Immature natural killer cell (primary cell): ENCODE measurements around the gene CCDC186. TPM values are rescaled to one million over a fixed set of nuclear protein-coding genes. Genes with fewer than 3 reads are reported as not detected.
A peak's percentile ranks its signal among the peaks of the same experiment; 100 is the strongest.

Experiments used
- DNase-seq, 3 donors: peaks; one replicate each; pipeline ENCODE4 v3.0.0; 2022; ENCODE audit warnings: mixed read lengths in 1 of 3
- H3K27ac Mint-ChIP-seq, 6 donors: one replicate each; pipeline ENCODE4 v1.8.0; 2020; ENCODE audit warnings: mixed read lengths in 6 of 6, mild to moderate bottlenecking in 5 of 6, inconsistent platforms in 4 of 6, moderate library complexity in 3 of 6
- H3K27me3 Mint-ChIP-seq, 3 donors: one replicate each; pipeline ENCODE4 v1.8.0; 2020 to 2021; ENCODE audit warnings: low read depth in 3 of 3, mild to moderate bottlenecking in 3 of 3, mixed read lengths in 3 of 3, moderate library complexity in 3 of 3, inconsistent platforms in 1 of 3
- H3K36me3 Mint-ChIP-seq, 3 donors: one replicate each; pipeline ENCODE4 v1.8.0; 2020; ENCODE audit warnings: mixed read lengths in 3 of 3, inconsistent platforms in 2 of 3, mild to moderate bottlenecking in 2 of 3
- H3K4me1 Mint-ChIP-seq, 2 donors: one replicate each; pipeline ENCODE4 v1.8.0; 2020; ENCODE audit warnings: inconsistent platforms in 2 of 2, mild to moderate bottlenecking in 2 of 2, mixed read lengths in 2 of 2, moderate library complexity in 1 of 2
- H3K4me3 Mint-ChIP-seq, 5 donors: one replicate each; pipeline ENCODE4 v1.8.0; 2020; ENCODE audit warnings: mild to moderate bottlenecking in 5 of 5, mixed read lengths in 5 of 5, inconsistent platforms in 3 of 5, moderate library complexity in 3 of 5
- H3K9me3 Mint-ChIP-seq, 6 donors: one replicate each; pipeline ENCODE4 v1.8.0; 2020; ENCODE audit warnings: mild to moderate bottlenecking in 6 of 6, mixed read lengths in 6 of 6, inconsistent platforms in 4 of 6, moderate library complexity in 3 of 6
- polyA plus RNA-seq, 3 donors: library from polyadenylated mRNA; unstranded; fragments of 300-500 nt; fragmentation: Illumina TruSeq; gene quantifications; one replicate each; pipeline ENCODE4 v1.2.3, GENCODE V29; 2021

CCDC186 gene
- polyA plus RNA-seq, 3 donors from 2014 or later, result 18.2 to 24.3 (median 20.0) TPM

DNA sequence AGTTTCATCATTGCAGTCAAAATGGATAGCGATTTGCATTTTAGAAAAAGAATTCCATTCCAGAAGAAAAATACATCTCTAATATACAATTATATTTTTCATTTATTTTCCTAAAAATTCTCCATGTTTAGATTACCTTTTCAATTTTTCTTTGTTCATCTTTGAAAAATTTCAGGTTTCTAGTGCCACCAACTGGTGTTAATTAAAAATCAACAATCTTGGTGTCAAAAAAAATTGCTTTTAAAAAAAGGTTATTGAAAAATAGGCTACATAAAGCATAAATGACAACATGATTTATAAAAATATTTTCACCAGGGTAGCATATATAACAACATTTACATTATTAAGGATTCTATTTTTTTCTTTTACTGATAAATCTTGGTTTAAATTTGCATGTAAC, 53.0 kb downstream of the CCDC186 start:
- Mint-ChIP-seq H3K36me3 (peaks cover 7 to 39% (median 28%) of the 10 kb centered on the region in 3 donors), H3K27ac (no peak overlapping the region), H3K9me3 (no peaks in the 10 kb centered on the region), H3K4me1 (no peaks in the 10 kb centered on the region), H3K27me3 (peaks cover 0 to 4% (median 0%) of the 10 kb centered on the region in 3 donors), H3K4me3 (no peak overlapping the region)
- DNase-seq, result no peak

DNA sequence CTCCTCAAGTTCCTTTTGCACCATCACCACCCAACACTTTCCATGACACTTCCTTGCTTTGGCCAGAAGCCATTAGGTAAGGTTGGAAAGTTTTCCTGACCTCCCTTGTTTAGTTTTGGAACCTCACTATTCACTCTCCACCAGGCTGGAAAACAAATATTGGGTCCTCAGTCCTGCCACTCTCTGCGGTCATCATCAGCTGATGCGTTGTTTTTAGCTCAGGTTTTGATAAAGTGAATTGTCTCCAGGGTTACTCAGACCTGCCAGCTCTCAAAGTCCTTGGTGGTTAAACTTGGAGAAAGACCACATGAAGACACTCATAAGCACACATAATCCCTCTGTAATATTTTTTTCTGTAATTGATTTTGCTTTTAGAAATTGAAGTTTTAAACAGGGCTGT, 55.5 kb downstream of the CCDC186 start:
- H3K27me3 Mint-ChIP-seq, result peaks cover 0 to 4% (median 2%) of the 10 kb centered on the region in 3 donors
- H3K4me3 Mint-ChIP-seq, result no peak overlapping the region
- H3K27ac Mint-ChIP-seq, result no peak overlapping the region
- DNase-seq, result no peak
- no peaks in the 10 kb centered on the region for H3K9me3 Mint-ChIP-seq
- H3K4me1 Mint-ChIP-seq, result no peaks in the 10 kb centered on the region
- peaks cover 5 to 24% (median 18%) of the 10 kb centered on the region in 3 donors for H3K36me3 Mint-ChIP-seq

- no peaks in the 10 kb centered on the region for H3K4me1 Mint-ChIP-seq
- H3K9me3 Mint-ChIP-seq, result no peaks in the 10 kb centered on the region
- H3K27ac Mint-ChIP-seq, result no peak overlapping the region
- H3K36me3 Mint-ChIP-seq, result peaks cover 5 to 21% (median 16%) of the 10 kb centered on the region in 3 donors
- no peak for DNase-seq
- H3K27me3 Mint-ChIP-seq, result peaks cover 0 to 4% (median 2%) of the 10 kb centered on the region in 3 donors
- no peak overlapping the region for H3K4me3 Mint-ChIP-seq
These were observed 56.3 kb downstream of the CCDC186 start for GRCh38 chr10:114117728-114118127.

GRCh38 chr10:114115661-114116445, 58.1 kb downstream of the CCDC186 start:
- H3K4me3 Mint-ChIP-seq, result no peak overlapping the region
- peaks cover 0 to 16% (median 16%) of the 10 kb centered on the region in 3 donors for H3K36me3 Mint-ChIP-seq
- H3K9me3 Mint-ChIP-seq, result no peaks in the 10 kb centered on the region
- H3K4me1 Mint-ChIP-seq, result no peaks in the 10 kb centered on the region
- H3K27me3 Mint-ChIP-seq, result peaks cover 0 to 10% (median 2%) of the 10 kb centered on the region in 3 donors
- H3K27ac Mint-ChIP-seq, result no peak overlapping the region
- DNase-seq, result no peak

DNA sequence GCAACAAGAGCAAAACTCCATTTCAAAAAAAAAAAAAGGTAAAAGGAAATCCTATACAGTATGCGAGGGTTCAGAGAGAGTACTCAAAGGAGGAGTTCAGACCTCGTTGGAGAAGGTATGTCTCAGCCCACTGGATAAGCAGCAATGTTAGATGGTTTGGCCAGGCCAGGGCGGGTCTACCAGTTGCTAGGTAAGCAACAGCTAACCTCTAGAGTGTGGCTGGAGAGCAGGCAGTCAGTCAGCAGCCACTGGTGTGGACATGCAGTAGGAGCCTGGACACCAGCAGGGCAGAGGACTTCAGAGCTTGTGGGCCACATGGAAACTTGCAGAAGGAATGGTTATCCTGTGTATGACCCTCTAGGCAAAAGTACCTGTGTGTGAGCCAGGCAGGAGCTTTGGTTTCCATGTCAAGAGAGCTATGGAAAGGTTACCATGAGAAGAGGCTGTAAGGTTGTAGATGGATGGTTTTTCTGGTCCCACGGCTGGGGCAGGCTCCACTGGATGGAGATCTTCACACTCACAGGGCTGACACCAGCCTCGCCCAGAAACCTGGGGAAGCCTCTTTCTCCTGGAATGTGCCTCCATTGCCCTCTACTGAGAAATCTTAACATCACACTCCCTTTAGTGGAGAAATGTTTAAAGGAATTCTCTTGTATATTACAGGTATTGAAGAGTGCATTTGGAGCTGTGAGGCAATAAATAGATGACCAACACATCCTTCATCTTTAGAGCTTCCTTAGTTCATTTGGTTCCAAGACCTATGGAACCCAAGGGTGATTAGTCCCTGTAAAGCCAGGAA, 63.6 kb downstream of the CCDC186 start:
- no peak for DNase-seq
- Mint-ChIP-seq H3K4me1 (no peaks in the 10 kb centered on the region), H3K27me3 (peaks cover 0 to 9% (median 2%) of the 10 kb centered on the region in 3 donors), H3K27ac (no peak overlapping the region), H3K36me3 (no peaks in the 10 kb centered on the region), H3K4me3 (no peak overlapping the region), H3K9me3 (no peaks in the 10 kb centered on the region)

GRCh38 chr10:114103284-114103683, 70.7 kb downstream of the CCDC186 start:
- Mint-ChIP-seq H3K4me1 (peaks cover 33 to 38% of the 10 kb centered on the region in 2 donors), H3K4me3 (no peak overlapping the region), H3K36me3 (no peaks in the 10 kb centered on the region), H3K27ac (no peak overlapping the region), H3K27me3 (peaks cover 3 to 11% (median 6%) of the 10 kb centered on the region in 3 donors), H3K9me3 (no peaks in the 10 kb centered on the region)
- DNase-seq, result peak; percentile 16 to 40 (median 34)

DNA sequence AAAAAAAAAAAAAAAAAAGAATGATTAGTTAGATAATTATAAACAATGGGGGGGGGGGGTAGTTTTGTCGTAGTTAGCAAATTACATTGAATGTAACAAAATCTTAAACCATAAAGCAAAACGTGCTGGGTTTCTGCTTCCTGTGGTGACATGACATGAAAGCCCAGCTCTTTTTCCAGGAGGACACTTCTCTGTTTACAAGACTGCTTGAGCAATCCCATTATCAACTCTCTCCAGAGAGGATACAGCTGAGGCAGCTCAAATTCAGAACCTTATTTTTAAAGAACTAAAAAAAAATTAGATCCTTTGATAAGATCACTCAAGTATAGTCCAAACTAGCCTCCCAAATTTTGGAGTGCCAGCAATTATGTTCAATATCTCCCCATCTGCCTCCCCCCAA, 71.7 kb downstream of the CCDC186 start:
- H3K4me1 Mint-ChIP-seq, result peaks cover 44 to 47% of the 10 kb centered on the region in 2 donors
- H3K4me3 Mint-ChIP-seq, result no peak overlapping the region

GRCh38 chr10:114100848-114101741, 72.9 kb downstream of the CCDC186 start:
- peak in 1 of 3 donors; percentile 18 for DNase-seq
- Mint-ChIP-seq H3K9me3 (no peaks in the 10 kb centered on the region), H3K4me1 (peaks cover 55 to 58% of the 10 kb centered on the region in 2 donors), H3K4me3 (peak overlapping the region; percentile 59 to 86 (median 81)), H3K27ac (no peak overlapping the region), H3K27me3 (peaks cover 3 to 11% (median 6%) of the 10 kb centered on the region in 3 donors), H3K36me3 (no peaks in the 10 kb centered on the region)

More for the DNA sequence above, 71.7 kb downstream of the CCDC186 start:
- H3K36me3 Mint-ChIP-seq, result no peaks in the 10 kb centered on the region
- H3K9me3 Mint-ChIP-seq, result no peaks in the 10 kb centered on the region
- no peak for DNase-seq
- peaks cover 3 to 11% (median 6%) of the 10 kb centered on the region in 3 donors for H3K27me3 Mint-ChIP-seq
- no peak overlapping the region for H3K27ac Mint-ChIP-seq

DNA sequence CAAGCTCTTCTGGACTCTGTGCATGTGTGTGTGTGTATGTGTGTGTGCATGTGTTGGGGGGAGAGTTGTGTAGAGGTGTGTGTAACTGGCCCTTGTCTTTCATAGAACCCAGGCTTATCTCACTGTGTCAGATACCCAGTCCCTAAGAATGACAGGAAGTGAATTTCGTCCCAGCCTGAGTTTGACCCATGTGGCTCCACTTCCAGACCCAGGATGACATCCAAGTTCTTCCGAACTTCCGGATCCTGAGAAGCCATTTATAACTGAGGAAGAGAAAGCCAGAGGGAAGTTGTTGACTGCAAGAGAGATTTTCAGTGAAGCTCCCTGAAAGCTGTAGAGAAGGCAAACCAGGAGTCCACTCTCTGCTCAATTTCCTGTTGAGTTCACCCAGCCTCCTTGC, 77.1 kb downstream of the CCDC186 start:
- H3K27me3 Mint-ChIP-seq, result peaks cover 3 to 6% (median 5%) of the 10 kb centered on the region in 3 donors
- peaks cover 70 to 73% of the 10 kb centered on the region in 2 donors for H3K4me1 Mint-ChIP-seq
- H3K36me3 Mint-ChIP-seq, result no peaks in the 10 kb centered on the region
- H3K4me3 Mint-ChIP-seq, result peak overlapping the region; percentile 10 to 64 (median 46)
- DNase-seq, result no peak
- no peaks in the 10 kb centered on the region for H3K9me3 Mint-ChIP-seq
- peak overlapping the region in 1 of 6 donors; percentile 75 for H3K27ac Mint-ChIP-seq

DNA sequence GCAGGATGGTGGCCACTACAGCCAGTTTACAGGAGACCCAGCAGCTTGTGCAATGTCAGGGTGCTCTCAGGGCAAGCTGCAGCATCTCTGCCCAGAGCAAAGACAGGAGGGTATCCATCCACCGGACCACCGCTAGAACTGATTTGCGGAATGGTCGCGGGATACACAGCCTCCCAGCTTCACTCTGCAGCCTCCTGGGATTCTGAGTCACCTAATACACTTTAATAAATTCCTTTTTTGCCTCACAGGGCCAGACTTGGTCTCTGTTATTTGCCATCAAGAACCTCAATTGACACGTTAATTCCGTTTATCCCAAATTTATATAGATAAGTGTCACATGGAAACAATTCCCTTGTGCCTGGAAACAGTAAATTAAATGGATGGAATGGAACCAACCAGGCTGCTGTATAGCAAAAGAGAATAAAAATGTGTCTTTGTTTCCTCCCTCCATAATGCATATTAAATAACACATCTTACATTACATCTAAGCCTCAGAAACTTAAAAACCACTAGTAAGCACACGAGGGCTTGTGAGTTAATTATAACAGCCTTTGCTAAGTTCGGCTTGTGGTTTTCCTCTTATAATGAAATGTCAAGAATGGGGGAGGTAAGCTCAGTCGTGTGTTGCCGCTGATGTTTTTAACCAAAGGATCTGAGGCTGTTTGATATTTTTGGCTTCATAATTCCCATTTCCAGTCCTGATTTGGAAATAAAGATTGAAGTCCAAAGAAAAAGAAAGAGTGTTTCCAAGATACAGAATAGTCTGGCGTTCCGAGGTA, 78.3 kb downstream of the CCDC186 start:
- Mint-ChIP-seq H3K4me1 (peaks cover 61 to 62% of the 10 kb centered on the region in 2 donors), H3K36me3 (no peaks in the 10 kb centered on the region), H3K4me3 (peak overlapping the region; percentile 34 to 64 (median 55)), H3K27ac (peak overlapping the region in 4 of 6 donors; percentile 1 to 72 (median 52)), H3K9me3 (no peaks in the 10 kb centered on the region), H3K27me3 (peaks cover 0 to 6% (median 5%) of the 10 kb centered on the region in 3 donors)
- peak; percentile 14 to 51 (median 32) for DNase-seq

DNA sequence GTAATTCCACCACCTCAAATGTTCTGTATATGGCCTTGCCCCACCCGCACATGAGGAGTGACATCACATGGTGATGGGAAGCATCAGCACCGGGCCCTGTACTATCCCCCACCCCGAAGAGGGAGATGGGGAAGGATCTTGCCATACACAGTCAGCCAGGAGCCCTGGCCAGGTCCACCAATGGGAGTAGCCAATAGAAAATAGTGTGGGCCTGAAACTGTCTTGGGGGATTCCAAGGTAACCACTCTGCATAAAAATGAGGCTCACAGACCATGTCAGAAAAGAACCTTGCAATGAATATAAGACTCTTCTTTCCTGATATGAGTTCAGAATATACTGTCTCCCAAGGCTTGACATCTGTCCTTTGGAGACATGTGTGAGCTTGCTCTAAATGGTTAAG, 79.2 kb downstream of the CCDC186 start:
- Mint-ChIP-seq H3K4me1 (peaks cover 52 to 53% of the 10 kb centered on the region in 2 donors), H3K36me3 (no peaks in the 10 kb centered on the region), H3K27ac (peak overlapping the region in 4 of 6 donors; percentile 64 to 84 (median 69)), H3K27me3 (peaks cover 0 to 6% (median 1%) of the 10 kb centered on the region in 3 donors), H3K4me3 (peak overlapping the region in 2 of 5 donors; percentile 23 to 64), H3K9me3 (no peaks in the 10 kb centered on the region)
- DNase-seq, result no peak

DNA sequence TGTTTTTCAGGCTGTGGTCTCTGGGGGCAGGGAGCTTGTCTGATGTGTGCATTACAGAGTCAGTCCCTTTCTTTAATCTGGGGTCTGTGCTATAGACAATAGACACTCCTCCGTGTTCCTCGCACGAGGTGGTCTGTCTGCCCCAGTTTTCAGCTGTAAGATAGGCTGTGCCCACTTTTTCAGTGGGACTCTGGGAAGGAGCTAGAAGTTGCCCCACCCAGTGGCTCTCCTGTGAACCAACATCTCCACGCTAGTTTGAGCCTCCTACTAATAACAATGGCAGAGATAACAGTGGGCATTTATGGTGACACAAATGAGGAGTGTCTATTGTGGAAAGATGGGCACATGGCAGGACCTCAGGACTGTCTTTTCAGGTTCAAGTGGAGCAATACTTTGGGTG, 86.3 kb downstream of the CCDC186 start:
- Mint-ChIP-seq H3K9me3 (no peaks in the 10 kb centered on the region), H3K4me1 (no peaks in the 10 kb centered on the region), H3K27me3 (peaks cover 0 to 4% (median 3%) of the 10 kb centered on the region in 3 donors), H3K27ac (no peak overlapping the region), H3K36me3 (no peaks in the 10 kb centered on the region), H3K4me3 (no peak overlapping the region)
- DNase-seq, result no peak
